Non-pigmented ciliary epithelial cell (primary cell): ENCODE measurements around the gene SCGB1D1.

ENCODE experiments used
- DNase-seq: peaks from one replicate; pipeline ENCODE4 v3.0.0-alpha.2; 2010; ENCODE audit warnings: low read depth

The SCGB1D1 gene

GRCh38 chr11:62190011-62190410 lies at the start of gene SCGB1D1:
TSS of gene SCGB1D1 (plus strand) at chr11:62190216. CDS start at chr11:62190285, 69 bp downstream.
- DNase-seq = no peak

DNA sequence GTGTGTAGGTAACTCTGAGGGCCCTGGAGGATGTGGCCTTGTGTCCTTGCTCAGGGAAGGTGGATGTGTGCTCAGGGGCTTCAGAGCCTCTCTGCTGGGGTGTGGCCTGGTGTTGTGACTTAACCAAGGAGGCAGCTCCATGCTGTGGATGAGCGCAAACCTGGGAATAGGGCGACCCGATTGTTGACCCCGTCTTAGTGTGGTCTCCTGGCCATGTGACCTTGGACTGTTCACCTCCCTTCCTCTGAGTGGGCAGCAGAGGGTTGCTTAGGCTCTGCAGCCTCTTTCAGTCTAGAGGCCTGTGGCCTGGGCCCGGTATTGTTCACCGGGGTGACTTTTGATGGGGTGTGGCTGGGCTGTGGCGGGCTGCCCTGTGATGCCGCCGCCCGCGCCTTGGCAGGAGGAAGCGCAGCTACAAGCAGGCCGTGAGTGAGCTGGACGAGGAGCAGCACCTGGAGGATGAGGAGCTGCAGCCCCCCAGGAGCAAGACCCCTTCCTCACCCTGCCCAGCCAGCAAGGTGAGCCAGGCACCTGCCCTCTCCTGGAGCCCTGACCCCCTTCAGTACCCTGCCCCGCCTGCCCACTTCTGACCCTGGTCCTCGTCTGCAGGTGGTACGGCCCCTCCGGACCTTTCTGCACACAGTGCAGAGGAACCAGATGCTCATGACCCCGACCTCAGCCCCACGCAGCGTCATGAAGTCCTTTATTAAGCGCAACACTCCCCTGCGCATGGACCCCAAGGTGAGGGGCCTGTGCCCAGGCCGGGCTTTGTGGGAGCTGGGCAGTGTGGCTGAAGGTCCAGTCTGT lies 49.5 kb upstream of the SCGB1D1 start:
- DNase-seq = no peak

DNA sequence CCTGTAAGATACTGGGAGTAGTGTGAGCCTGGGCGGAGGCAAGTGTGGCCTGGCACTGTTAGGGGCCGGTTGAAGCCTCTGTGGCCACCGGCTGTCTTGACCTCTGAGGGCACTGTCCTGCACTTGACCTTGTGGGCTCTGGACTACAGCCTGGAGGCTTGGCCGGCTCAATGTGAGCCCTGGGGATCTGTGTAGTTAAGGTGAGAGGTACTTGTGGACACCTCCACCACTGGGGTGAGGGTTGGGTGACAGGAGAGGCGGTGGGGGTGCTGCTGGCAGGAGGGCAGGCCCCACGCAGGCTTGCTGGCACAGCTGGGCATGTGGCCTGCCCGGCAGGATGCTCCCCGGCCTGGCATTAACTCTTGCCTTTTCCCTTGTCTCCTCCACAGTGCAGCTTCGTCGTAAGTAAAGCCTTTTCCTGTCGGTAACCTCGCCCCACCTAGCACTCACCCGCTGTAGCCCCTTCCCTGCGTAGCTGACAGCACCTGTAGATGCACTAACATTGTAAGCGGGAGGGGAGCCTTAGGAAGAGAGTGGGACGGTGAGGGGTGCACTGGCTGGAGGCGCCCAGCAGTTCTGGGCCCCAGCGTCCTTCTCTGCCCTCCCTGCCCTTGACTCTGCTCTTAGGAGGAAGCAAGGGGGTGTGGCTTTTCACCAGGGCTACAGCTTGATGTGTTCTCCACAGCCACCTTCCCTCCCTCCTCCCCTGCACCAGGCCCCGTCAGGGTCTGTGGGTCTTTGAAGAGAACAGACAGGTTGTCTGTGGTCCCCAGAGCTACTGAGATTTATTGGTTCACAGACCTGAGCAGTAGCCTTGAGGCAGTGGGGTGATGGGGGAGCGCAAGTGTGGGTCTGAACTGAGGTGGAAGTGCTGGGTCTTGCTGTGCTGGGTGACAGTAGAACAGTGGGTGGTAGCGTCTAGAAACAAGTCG lies 48.6 kb upstream of the SCGB1D1 start:
- no peak for DNase-seq

GRCh38 chr11:62142043-62142375 lies 48.0 kb upstream of the SCGB1D1 start:
- no peak for DNase-seq

DNA sequence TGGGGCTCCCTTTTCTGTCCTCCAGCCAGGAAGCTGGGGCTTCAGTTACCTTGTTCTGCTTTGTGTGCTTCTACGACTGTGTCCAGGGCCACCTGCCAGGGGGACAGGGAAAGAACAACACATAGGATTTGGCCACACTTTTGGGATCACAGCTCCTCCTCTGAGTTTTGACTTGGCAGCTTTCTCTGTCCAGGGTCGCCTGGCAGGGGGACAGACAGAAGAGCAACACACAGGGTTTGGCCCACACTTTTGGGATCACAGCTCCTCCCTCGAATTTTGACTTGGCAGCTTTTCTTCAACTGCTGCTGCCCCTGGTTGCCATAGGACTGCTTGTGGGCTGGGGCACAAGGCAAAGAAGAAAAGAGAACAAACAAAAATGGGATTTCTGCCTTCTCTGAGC lies 47.1 kb upstream of the SCGB1D1 start:
- no peak for DNase-seq

DNA sequence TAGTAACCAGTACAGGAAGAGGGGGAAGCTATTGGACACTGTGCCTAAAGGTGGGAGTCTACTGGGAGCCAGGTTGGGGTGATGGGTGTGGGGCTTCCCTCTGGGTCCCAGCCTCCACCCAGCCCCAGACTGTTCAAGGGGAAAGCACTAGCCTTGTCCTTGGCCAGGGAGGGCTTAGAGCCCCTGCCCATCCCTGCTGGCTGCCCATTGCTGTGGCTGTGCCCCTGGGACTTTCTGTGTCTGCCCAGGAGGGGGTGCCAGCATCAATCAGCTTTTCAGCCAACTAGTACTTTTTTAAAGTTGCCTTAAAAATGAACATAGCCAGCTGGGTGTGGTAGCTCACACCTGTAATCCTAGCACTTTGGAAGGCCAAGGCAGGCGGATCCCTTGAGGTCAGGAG lies 46.3 kb upstream of the SCGB1D1 start:
- DNase-seq = no peak

GRCh38 chr11:62144641-62145255 lies 45.3 kb upstream of the SCGB1D1 start:
- DNase-seq = no peak

DNA sequence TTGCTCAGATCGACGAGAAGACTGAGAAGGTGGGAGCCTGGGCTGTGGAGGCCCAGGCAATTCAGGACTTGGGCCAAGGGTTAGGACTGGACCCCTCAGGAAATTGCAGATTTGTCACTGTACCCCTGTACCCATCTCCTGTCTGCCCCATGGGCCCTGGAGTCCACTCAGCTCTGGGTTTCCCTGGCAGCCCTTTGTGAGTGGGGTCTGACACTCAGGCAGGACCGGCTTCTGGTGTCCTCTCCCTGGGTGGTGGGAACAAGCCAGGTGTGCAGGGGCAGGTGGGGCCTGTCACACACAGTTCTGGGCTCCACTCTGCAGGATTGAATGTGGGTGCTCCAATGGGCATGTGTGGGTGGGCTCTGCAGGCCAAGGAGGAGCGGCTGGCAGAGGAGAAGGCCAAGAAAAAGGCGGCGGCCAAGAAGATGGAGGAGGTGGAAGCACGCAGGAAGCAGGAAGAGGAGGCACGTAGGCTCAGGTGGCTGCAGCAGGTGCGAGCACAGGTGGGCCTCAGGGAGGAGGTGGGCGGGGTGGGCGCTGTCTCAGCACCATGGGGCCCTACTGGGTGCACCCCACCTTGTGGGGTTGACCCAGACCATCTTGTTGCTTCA lies 44.6 kb upstream of the SCGB1D1 start:
- DNase-seq = no peak

DNA sequence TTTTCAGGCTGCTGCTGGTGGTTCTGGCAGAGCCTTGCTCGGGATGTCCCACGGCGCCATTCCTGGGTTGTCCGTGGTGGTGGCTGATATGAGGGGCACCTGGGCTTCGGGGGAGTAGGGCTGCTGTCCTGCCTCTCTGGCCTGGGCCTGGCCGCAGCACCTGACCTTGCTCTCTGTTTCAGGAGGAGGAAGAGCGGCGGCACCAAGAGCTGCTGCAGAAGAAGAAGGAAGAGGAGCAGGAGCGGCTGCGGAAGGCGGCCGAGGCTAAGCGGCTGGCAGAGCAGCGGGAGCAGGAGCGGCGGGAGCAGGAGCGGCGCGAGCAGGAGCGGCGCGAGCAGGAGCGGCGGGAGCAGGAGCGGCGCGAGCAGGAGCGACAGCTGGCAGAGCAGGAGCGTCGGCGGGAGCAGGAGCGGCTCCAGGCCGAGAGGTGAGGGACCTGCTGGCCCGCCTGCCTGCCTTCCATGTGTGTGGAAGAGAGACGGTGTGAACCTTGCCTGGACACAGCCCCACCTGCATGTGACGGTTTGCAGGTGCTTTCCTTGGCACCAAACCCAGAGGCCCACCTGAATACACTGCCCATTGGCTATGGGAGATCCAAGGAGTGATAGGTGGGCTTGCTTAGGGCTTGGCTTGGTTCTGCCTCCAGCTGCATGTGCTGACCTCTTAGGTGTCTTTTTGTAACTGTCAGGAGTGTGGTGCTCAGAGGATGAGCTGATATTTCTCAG lies 43.4 kb upstream of the SCGB1D1 start:
- DNase-seq = no peak

DNA sequence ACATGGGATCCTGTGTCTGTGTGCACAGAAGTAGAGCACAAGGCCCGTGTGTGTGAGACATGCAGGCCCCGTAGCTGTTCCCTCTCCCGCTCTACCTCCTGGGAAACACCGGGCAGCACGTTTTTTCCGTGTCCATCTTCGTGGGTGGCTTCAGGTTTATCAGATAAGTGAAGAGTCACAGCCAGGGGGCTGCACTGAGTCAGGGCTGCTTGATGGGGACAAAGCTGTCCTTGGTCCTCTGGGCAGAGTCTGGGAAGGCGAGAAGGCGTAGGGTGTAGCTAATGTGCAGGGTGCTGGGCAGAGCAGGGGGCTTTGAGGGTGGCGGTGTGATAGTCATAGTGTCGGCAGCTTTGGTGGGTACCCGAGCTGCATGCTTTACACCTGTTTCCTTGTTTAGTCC lies 42.5 kb upstream of the SCGB1D1 start:
- DNase-seq = no peak

- no peak for DNase-seq
Measured at GRCh38 chr11:62148271-62148980, 41.6 kb upstream of the SCGB1D1 start.

- DNase-seq = no peak
Measured at GRCh38 chr11:62149986-62150886, 39.8 kb upstream of the SCGB1D1 start.

DNA sequence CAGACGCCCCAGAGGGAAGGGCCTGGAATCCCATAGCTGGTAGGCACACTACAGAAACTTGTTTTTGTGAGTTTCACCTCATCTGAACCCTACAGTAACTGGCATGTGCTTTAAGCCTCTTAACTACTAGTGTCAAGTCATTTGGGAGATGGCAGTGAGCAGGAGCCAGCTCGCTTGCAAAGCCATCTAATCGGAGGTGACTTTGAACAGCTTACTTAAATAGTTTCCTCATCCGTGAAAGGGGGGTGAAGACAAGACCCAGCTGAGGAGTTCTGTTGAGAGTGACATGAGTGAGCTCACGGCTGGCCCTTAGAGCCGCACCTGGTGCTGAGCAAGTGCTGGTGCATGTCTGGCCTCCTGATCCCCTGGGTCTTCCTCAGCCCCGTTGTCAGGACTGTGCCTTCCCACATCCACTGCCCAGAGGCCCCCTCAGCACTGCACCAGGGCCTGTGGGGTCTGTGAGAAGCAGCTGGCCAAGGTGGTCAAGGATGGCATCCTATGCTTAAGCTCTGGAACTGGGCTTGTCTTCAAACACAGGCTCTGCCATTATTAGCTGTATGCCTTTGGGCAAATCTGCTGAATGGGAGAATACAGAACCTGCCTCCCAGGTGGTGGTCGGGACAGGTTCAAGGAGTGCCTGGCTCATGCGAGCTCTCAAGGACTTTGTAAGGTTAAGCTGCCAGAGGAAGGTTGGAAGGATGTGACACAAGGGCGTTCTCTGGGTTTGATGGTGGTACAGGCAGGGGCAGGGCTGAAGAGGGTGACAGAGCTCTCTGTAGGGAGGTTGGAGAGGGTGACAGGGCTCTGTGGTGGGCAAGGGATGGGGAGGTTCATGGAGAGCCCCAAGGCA lies 38.9 kb upstream of the SCGB1D1 start:
- no peak for DNase-seq

DNA sequence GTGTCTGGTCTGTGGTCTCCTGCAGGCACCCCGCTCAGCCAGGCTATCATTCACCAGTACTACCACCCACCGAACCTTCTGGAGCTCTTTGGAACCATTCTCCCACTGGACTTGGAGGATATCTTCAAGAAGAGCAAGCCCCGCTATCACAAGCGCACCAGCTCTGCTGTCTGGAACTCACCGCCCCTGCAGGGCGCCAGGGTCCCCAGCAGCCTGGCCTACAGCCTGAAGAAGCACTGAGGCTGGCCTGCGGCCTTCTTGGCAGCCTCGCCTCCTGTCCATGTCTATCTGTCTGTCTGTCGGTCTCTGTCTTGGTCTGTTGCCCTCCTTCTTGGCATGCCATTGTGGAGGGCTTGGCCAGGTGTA lies 38.3 kb upstream of the SCGB1D1 start:
- DNase-seq = no peak

GRCh38 chr11:62152245-62153086 lies 37.5 kb upstream of the SCGB1D1 start:
- DNase-seq = no peak

GRCh38 chr11:62153087-62153395 lies 37.0 kb upstream of the SCGB1D1 start:
- no peak for DNase-seq

DNA sequence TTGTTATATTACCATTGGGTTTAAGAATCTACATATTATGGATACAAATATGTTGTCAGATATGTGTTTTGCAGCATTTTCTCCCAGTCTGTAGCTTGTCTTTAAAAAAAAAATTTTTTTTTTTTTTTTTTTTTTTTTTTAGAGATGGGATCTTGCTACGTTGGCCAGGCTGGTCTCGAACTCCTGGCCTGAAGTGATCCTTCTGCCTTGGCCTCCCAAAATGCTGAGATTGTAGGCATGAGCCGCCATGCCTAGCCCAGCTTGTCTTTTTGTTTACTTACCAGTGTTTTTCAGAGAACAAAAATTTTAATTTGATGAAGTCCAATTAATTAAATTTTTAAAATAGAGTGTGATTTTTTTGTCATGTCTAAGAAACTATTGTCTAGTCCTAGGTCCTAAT lies 36.4 kb upstream of the SCGB1D1 start:
- DNase-seq = no peak

DNA sequence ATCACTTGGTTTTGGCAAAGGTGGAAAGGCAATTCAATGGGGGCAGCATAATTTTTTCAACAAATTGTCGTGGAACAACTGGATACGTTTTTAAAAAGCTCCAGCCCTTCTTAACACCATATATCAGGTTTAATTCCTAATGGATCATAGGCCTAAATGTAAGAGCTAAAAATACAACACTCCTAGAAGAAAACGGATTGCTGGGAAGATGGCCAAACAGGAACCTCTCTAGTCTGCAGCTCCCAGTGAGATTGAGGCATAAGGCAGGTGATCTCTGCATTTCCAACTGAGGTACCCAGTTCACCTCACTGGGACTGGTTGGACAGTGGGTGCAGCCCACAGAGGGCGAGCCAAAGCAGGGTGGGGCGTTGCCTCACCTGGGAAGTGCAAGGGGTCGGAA lies 32.4 kb upstream of the SCGB1D1 start:
- no peak for DNase-seq
